Endothelial cell of umbilical vein (primary cell): ENCODE measurements around the gene ARFGAP3. TPM values are rescaled to one million over a fixed set of nuclear protein-coding genes. Genes with fewer than 3 reads are reported as not detected.

Experiments
- BruUV-seq: library from RNA; stranded (reverse); fragments of 400-500 nt; replicated peaks from 2 replicates; lab custom pipeline; 2021; lab: Mats Ljungman, UMichigan
- CTCF ChIA-PET: fragments of 300-600, 350-600 bp; sonication (Branson Sonifier 250); formaldehyde crosslinking; loops from one replicate; lab custom pipeline; 2021; ENCODE audit warnings: antibody characterized with exemption, inconsistent platforms; lab: Charles Lee
- POLR2A ChIA-PET: fragments of 300-600, 350-600 bp; sonication (Branson Sonifier 250); formaldehyde crosslinking; loops from one replicate; lab custom pipeline; 2021; ENCODE audit warnings: antibody characterized with exemption, inconsistent platforms; lab: Charles Lee
- DNase-seq: peaks from one replicate; pipeline ENCODE4 v3.0.0-alpha.2; 2011; ENCODE audit warnings: low read depth, low spot score
- FAIRE-seq: peaks from 2 replicates; lab custom pipeline; 2011; peaks lifted over from hg19 to GRCh38; lab: Jason Lieb, UNC
- H2AFZ ChIP-seq: 2 replicates; pipeline ENCODE4 v1.6.0; 2012; ENCODE audit warnings: low read depth, low read length, control low read depth, inconsistent platforms
- H3K27ac ChIP-seq: 2 replicates; pipeline ENCODE4 v1.5.1; 2011; ENCODE audit warnings: low read depth, mild to moderate bottlenecking, control low read depth, low read length, moderate library complexity; ENCODE audit not compliant: insufficient read depth
- H3K27me3 ChIP-seq, 2 experiments: 2 replicates each; pipeline versions ENCODE4 v1.6.0 to v1.6.1; 2011; ENCODE audit warnings: low read length in 2 of 2, mixed read lengths in 1 of 2; ENCODE audit not compliant: control insufficient read depth in 2 of 2, insufficient read depth in 2 of 2
- H3K36me3 ChIP-seq, 2 experiments: 2 replicates in 1 of 2; 3 replicates in 1 of 2; pipeline ENCODE4 v1.5.1; 2011; ENCODE audit warnings: low read length in 2 of 2, mild to moderate bottlenecking in 1 of 2, moderate library complexity in 1 of 2; ENCODE audit not compliant: control insufficient read depth in 2 of 2, insufficient read depth in 2 of 2; ENCODE audit errors: extremely low read depth in 1 of 2
- H3K4me1 ChIP-seq: 3 replicates; pipeline ENCODE4 v1.5.1; 2011; ENCODE audit warnings: mild to moderate bottlenecking, low read length; ENCODE audit not compliant: control insufficient read depth, insufficient read depth; ENCODE audit errors: extremely low read depth
- H3K4me2 ChIP-seq: 2 replicates; pipeline ENCODE4 v1.6.1; 2011; ENCODE audit warnings: low read length, control low read depth, mixed read lengths; ENCODE audit not compliant: insufficient read depth
- H3K4me3 ChIP-seq, 3 experiments: fragments of 200-600 bp in 1 of 3; sonication (generic), shearing (Covaris generic) in 1 of 3; replicated peaks in 1 of 3; 2 replicates each; pipeline ENCODE4 v1.5.1; 2011 to 2016; ENCODE audit warnings: control low read depth in 3 of 3, low read length in 3 of 3, mild to moderate bottlenecking in 2 of 3, inconsistent platforms in 1 of 3, low read depth in 1 of 3, moderate library complexity in 1 of 3; ENCODE audit not compliant: insufficient read depth in 1 of 3
- H3K79me2 ChIP-seq: 2 replicates; pipeline ENCODE4 v1.6.0; 2012; ENCODE audit warnings: low read length, inconsistent platforms; ENCODE audit not compliant: control insufficient read depth, insufficient read depth
- H3K9ac ChIP-seq: replicated peaks from 2 replicates; pipeline ENCODE3; 2011; ENCODE audit warnings: low read length, control low read depth; ENCODE audit not compliant: insufficient read depth; ENCODE audit errors: extremely low read depth
- H3K9me1 ChIP-seq: replicated peaks from 3 replicates; pipeline ENCODE4 v1.6.0; 2011; ENCODE audit warnings: mild to moderate bottlenecking, low read length; ENCODE audit not compliant: control insufficient read depth, insufficient read depth; ENCODE audit errors: extremely low read depth
- H3K9me3 ChIP-seq: replicated peaks from 2 replicates; pipeline ENCODE4 v1.5.1; 2012; ENCODE audit warnings: low read length, inconsistent platforms; ENCODE audit not compliant: control insufficient read depth, insufficient read depth
- H4K20me1 ChIP-seq: replicated peaks from 2 replicates; pipeline ENCODE3; 2011; ENCODE audit warnings: mild to moderate bottlenecking, low read length; ENCODE audit not compliant: control insufficient read depth, insufficient read depth; ENCODE audit errors: extremely low read depth
- EZH2 ChIP-seq: IDR thresholded peaks from 2 replicates; pipeline ENCODE4 v1.6.1; 2012; ENCODE audit warnings: borderline replicate concordance, low read depth, mild to moderate bottlenecking, moderate library complexity, low read length, inconsistent platforms; ENCODE audit not compliant: severe bottlenecking
- FOS ChIP-seq: IDR thresholded peaks from 2 replicates; pipeline ENCODE4 v1.6.1; 2011; ENCODE audit warnings: mild to moderate bottlenecking, low read length, moderate library complexity, borderline replicate concordance; ENCODE audit not compliant: insufficient read depth
- GATA2 ChIP-seq: IDR thresholded peaks from 2 replicates; pipeline ENCODE4 v1.7.0; 2011; ENCODE audit warnings: low read depth, mild to moderate bottlenecking, moderate library complexity, mixed read lengths, low read length; ENCODE audit not compliant: insufficient read length, insufficient read depth
- JUN ChIP-seq: IDR thresholded peaks from 2 replicates; pipeline ENCODE4 v1.6.1; 2011; ENCODE audit warnings: borderline replicate concordance, low read depth; ENCODE audit not compliant: insufficient read length, insufficient read depth
- MYC ChIP-seq: IDR thresholded peaks from one replicate; pipeline ENCODE4 v1.6.1; 2011; ENCODE audit warnings: mild to moderate bottlenecking, low read depth, low read length
- POLR2A ChIP-seq: IDR thresholded peaks from 2 replicates; pipeline ENCODE4 v1.6.1; 2012; ENCODE audit warnings: low read depth, mild to moderate bottlenecking, control low read depth, low read length
- POLR2AphosphoS5 ChIP-seq: IDR thresholded peaks from 2 replicates; pipeline ENCODE4 v1.6.1; 2012; ENCODE audit warnings: low read depth, mild to moderate bottlenecking, control low read depth, low read length, moderate library complexity; ENCODE audit not compliant: insufficient read depth
- dilution Hi-C: fragments of 300-500 bp; cut with MboI; formaldehyde crosslinking; loops from one replicate; pipeline ENCODE4 v1.15.0; 2019; ENCODE audit warnings: low sequenced_read_pairs; ENCODE audit not compliant: extremely low pct_ligation_motif_present
- intact Hi-C: fragments of 100-400 bp; cut with micrococcal nuclease; formaldehyde crosslinking; loops from one replicate; pipeline ENCODE4 v1.10.0; 2022
- polyA plus RNA-seq, 4 experiments: library from polyadenylated mRNA; depleted of rRNA in 3 of 4; stranded (reverse) in 3 of 4; unstranded in 1 of 4; fragments of >200 nt; gene quantifications; 2 replicates each; pipeline versions ENCODE4 v1.2.1 to v1.2.3, GENCODE V29; 2011 to 2012; ENCODE audit warnings: missing spikeins in 1 of 4
- total RNA-seq: library from RNA; stranded (reverse); gene quantifications from 2 replicates; pipeline ENCODE4 v1.2.3, GENCODE V29; 2021
- TF ChIP-seq, protein P1 (sequence below): IDR thresholded peaks from 2 replicates; pipeline ENCODE4 v1.6.1; 2011; ENCODE audit not compliant: insufficient read depth, insufficient read length
- TF ChIP-seq, protein P2 (sequence below), 2 donors: IDR thresholded peaks; 1 replicate in 1 of 2; 2 replicates in 1 of 2; pipeline ENCODE4 v1.5.1; 2011; ENCODE audit warnings: low read length in 2 of 2, mild to moderate bottlenecking in 2 of 2, moderate library complexity in 2 of 2, control low read depth in 1 of 2, inconsistent platforms in 1 of 2, low read depth in 1 of 2; ENCODE audit not compliant: insufficient read depth in 1 of 2; ENCODE audit errors: extremely low read depth in 1 of 2

ARFGAP3 gene
- total and polyA plus RNA-seq, 2 donors (not counting 3 experiments of a cell fraction or from before 2014, with no cell fraction given): 29.1 to 33.4 TPM

DNA sequence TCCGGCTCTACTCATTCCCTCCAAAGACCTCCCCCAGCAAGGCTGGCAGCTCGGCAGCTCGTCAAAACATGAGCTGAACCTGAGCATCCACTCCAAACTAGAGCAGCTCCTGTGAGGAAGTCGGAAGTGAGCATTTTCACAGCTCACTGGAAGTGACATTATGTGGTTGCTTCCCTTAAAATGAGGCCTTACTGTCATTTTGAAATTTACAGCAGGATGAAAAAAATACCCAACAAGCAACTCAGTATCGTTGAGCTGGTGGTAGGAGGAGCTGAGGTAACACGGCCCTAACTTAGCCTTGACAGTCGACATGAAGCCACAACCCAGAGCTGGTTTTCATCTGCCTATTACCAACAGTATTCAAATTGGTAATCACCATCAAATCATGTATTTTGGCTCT is 38.0 kb upstream of the ARFGAP3 start:
- no TSS peak for BruUV-seq
- CTCF ChIA-PET: interaction anchor here (0.9 to 1.8 kb wide), 5 partner anchors 11 to 274 kb away, joined by 3 to 6 read pairs (median 3); no protein-coding TSS in a partner anchor
- Histone ChIP-seq H4K20me1 (no peaks in the 10 kb centered on the region), H3K9me1 (no peaks in the 10 kb centered on the region), H3K9ac (no peak overlapping the region), H3K4me3 (no peak overlapping the region), H3K27me3 (no peaks in the 10 kb centered on the region), H3K4me2 (no peak overlapping the region), H2AFZ (no peak overlapping the region), H3K9me3 (no peaks in the 10 kb centered on the region), H3K27ac (no peak overlapping the region), H3K36me3 (peaks cover 0 to 7% of the 10 kb centered on the region in 2 experiments), H3K4me1 (no peaks in the 10 kb centered on the region), H3K79me2 (peaks cover 3% of the 10 kb centered on the region)
- FAIRE-seq (no peak), DNase-seq (no peak)
- TF ChIP-seq FOS (no peak), MYC (no peak), POLR2A (no peak)
- TF ChIP-seq, protein P1, sequence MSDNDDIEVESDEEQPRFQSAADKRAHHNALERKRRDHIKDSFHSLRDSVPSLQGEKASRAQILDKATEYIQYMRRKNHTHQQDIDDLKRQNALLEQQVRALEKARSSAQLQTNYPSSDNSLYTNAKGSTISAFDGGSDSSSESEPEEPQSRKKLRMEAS: no peak
- POLR2A ChIA-PET: no interaction called here
- dilution Hi-C loops (no loop called here), intact Hi-C loops (no loop called here)

DNA sequence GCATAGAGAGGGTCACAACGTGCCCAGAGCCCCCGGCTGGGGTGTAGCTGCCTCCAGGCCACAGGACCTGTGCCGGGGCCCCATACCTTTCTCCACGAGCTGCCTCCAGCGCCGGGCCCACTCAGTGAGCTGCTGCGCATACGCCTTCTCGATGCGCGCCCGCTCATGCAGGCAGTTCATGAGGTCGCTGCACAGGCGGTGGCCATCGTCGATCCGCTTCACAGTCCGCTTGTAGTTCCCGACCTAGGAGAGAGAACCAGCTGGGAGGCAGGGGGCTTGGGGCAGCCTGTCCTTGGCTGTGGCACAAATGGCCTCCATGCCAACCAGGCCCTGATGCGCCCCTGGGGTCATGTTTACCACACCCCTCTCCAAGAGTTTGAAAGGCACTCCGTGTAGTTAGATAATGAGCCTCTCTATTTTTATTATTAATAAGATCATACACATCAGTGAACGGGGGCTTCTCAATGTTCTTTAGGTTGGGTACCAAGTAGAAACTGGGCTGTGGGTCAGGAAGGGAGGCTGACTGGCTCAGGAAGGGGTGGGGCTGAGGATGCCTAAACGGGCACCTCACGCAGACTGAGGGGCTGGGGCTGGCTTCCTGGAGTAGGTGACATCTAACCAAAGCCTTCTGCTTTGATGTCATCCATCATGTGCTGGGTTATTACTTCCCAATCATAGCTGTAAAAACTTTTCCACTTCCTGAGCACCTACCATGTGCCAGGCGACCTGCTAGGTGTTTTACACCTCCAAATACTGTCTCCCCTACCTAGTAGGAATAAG is 36.5 kb upstream of the ARFGAP3 start:
- no peak for DNase-seq
- H2AFZ ChIP-seq: no peak overlapping the region
- no peaks in the 10 kb centered on the region for H4K20me1 ChIP-seq
- no peaks in the 10 kb centered on the region for H3K4me1 ChIP-seq
- CTCF ChIA-PET: interaction anchor here (1.2 to 1.5 kb wide), 3 partner anchors 140 to 272 kb away, joined by 3 to 4 read pairs (median 4); no protein-coding TSS in a partner anchor
- H3K4me3 ChIP-seq: no peak overlapping the region
- no peaks in the 10 kb centered on the region for H3K9me1 ChIP-seq
- H3K9ac ChIP-seq: no peak overlapping the region
- intact Hi-C loops: no loop called here
- POLR2A ChIA-PET: no interaction called here
- dilution Hi-C loops: no loop called here
- no peak overlapping the region for H3K4me2 ChIP-seq
- BruUV-seq: no TSS peak
- H3K79me2 ChIP-seq: peaks cover 1% of the 10 kb centered on the region
- no peaks in the 10 kb centered on the region for H3K9me3 ChIP-seq
- TF ChIP-seq POLR2A (no peak), EZH2 (no peak), GATA2 (no peak), POLR2AphosphoS5 (no peak), JUN (no peak), FOS (no peak)
- TF ChIP-seq, protein P1: no peak
- TF ChIP-seq, protein P2, sequence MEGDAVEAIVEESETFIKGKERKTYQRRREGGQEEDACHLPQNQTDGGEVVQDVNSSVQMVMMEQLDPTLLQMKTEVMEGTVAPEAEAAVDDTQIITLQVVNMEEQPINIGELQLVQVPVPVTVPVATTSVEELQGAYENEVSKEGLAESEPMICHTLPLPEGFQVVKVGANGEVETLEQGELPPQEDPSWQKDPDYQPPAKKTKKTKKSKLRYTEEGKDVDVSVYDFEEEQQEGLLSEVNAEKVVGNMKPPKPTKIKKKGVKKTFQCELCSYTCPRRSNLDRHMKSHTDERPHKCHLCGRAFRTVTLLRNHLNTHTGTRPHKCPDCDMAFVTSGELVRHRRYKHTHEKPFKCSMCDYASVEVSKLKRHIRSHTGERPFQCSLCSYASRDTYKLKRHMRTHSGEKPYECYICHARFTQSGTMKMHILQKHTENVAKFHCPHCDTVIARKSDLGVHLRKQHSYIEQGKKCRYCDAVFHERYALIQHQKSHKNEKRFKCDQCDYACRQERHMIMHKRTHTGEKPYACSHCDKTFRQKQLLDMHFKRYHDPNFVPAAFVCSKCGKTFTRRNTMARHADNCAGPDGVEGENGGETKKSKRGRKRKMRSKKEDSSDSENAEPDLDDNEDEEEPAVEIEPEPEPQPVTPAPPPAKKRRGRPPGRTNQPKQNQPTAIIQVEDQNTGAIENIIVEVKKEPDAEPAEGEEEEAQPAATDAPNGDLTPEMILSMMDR (IDR thresholded peaks at IDR 0.05; ENCODE audit: extremely low read depth in 1 of 2, insufficient read depth in 1 of 2, low read depth in 1 of 2, low read length in 2 of 2): no peak
- H3K27me3 ChIP-seq: no peaks in the 10 kb centered on the region
- H3K36me3 ChIP-seq: peaks cover 0 to 7% of the 10 kb centered on the region in 2 experiments
- no peak for FAIRE-seq
- H3K27ac ChIP-seq: no peak overlapping the region
